GM18517 (cell line): ENCODE results near the gene P2RY2.
"Not testable (repeated sequence)": the region's sequence is repeated elsewhere in the genome, so short reads cannot be mapped to it uniquely, and the experiment has no call there.

Source experiments
- ATAC-seq: cut with Tn5 transposase; IDR thresholded peaks from one replicate; pipeline ENCODE4 v1.9.1; 2021; ENCODE audit warnings: mild to moderate bottlenecking, moderate library complexity; ENCODE audit not compliant: unreplicated experiment

The P2RY2 gene

DNA sequence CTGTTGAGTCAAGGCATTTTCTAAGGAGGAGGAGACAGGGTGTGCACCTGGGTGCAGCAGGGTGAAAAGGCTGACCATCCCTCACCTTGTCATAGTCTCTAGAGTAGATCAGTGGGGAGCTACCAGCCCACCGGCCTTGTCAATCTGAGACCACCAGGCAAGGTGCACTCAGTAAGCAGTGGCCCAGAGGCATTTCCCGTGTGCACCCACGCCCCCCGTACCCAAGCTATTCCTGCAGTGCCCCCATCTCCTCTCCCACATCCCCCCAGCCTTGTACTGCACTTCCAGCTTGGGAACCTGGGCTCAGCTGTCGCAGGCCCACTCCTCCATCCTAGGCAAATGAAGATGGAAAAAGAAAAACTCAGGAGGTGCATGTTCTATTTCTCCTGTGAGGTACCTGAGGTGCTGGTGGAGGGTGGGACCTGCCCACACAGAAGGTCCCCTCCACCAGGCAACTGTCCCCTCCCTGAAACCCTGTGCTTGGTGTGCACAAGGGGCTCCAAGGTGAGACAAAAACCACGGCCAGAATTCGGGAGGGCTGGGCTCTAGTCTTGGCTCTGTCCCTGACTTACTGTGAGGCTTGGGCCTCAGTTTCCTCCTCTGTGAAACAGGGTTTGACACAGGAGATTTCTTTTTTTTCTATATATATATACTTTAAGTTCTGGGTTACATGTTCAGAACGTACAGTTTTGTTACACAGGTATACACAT is 8.4 kb downstream of the P2RY2 start:
- ATAC-seq: no peak

DNA sequence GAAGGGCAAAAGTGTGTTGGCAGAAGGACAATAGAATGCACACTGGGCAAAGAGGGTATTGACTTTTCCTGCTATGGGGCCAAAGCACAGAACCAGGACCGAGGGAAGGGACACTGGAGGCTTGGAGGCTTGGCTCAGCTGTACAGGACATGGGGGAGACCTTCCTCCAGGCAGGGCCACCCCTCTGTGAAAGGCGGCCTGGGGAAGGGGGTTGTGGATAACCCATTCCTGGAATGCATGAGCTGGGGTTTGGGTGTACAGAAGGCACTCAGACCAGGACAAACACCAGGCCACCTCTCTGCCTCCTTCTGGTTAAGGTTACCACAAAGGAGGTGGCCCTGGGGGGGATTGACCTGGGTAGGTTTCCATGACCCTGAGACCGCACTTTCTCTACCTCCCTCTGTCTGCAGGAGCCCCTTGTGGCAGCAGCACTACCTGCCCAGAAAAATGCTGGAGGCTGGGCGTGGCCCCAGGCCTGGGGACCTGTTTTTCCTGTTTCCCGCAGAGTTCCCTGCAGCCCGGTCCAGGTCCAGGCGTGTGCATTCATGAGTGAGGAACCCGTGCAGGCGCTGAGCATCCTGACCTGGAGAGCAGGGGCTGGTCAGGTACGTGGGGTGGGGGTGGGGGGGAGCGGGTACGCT is 9.6 kb downstream of the P2RY2 start:
- no peak for ATAC-seq

DNA sequence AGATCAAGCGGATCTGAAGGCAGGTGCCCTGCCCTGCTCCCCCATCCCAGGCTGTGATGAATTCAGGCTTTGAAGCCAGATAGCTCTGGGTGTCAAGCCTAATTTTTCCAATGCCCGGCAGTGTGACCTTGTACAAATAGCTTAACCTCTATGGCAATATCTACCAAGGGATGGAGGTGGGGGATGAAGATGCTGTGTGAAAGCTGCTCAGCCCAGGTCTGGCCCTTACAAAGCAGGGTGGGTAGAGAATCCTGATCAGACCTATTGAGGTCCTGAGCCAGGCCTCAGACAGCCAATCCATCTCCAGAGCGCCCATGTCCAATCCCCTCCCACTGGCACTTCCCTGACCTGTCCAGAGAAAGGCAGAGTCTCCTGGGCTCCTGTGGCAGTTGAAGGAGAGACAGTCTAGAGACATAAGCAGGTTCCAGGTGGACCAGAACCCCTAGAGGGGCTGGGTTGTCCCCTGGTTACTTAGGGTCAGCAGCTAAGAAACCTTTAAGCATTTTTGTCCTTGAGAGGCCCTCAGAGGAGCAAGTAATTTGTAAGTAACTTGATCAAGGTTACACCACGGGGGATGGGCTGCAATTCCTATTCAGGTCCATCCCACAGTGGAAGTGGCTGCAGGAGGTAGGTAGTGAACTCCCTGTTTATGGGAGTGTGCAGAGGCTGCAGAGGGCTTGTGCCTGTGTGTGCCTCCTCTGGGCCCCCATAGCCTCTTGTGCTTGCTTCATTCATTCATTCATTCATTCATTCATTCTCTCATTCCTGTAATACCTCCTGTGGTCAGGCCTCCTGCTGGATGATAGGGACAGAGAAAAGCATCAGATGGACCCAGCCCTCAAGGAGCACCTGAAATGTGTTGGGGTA is 10.4 kb downstream of the P2RY2 start:
- no peak for ATAC-seq

DNA sequence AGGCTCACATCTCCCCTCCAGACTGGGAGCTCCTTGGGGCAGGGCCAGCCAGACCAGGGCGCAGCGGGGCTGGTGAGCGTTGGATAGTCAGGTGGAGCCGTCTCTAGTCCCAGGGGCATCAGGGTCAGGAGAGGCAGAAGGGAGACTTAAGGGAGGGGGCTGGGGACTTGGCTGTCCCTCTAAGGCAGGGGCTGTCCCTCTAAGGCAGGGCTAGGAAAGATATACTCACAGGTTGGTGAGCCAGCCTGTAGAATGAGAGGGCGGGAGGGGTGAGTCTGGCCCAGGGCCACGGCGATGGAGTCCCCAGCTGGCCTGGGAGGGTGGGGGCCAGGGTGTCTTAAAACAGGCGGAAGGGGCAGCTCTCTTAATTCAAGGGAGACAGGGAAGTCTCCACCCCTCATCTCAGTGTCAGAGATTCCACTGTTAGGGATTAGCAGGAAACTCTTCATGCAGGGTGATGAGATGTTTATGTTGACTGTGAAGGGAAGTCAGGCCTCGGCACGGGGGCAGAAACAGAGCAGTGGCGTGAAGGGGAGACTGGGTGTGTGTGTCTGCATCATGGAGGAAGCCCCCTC is 11.3 kb downstream of the P2RY2 start:
- ATAC-seq: no peak

DNA sequence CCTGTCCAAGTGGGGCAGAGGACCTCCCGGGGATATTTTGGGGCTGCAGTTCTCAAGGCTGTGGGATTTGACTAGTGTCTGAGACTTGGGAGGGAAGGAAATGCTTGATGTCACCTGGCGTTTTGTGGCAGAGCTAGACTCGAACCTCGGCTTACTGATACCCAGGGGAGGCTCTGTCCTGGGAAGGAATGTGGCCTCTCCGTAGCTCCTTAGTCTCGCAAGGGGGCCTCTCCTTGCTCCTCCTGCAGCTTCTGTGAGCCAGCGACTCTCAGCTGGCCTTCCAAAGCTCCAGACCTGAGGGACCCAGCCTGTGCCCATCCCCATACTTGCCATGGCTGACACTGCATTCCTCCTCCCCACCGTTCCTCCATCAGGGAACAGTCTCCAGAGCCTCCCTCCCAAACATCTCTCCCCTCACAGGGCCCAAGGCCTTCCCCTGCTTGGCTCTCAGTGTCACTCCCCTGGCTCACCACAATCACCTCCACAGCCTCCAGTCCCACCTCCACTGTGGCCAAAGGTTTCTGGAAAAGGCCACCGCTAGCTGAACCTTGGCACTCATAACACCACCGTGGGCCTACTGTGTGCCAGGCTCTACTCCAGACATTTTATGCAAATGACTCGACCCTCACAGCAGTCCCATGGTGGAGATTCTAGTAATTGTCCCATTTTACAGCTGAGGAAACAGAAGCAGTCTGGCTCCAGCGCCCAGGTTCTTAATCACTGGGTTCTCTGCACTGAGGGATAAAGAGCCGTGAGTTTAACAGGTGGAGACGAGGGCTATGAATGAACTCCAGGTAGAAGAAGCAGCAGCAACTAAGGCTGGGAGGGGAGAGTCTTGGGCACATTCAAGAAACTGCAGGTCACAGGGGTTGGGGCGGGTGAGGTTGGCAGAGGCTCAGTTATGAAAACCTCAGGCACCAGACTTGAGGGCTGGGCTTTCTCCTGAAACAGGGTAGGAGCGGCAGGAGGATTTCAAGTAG is 12.1 kb downstream of the P2RY2 start:
- no peak for ATAC-seq

DNA sequence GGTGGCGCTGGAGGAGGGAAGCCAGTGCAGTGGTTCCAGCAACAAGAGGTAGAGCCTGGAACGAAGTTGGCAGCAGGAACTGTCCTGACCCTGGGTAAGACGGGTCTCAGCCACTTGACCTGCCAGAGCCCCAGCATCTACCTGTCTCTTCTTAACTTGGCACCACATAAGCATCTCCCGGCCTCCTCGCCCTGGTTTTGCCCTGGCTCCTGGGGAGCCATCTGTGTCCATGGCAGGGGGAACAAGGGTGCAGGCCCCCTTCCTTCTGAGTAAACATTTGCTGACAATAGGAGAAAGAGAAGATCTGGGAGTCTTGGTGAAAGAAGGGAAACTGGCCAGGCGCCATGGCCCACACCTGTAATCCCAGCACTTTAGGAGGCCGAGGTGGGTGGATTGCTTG is 12.8 kb downstream of the P2RY2 start:
- no peak for ATAC-seq

DNA sequence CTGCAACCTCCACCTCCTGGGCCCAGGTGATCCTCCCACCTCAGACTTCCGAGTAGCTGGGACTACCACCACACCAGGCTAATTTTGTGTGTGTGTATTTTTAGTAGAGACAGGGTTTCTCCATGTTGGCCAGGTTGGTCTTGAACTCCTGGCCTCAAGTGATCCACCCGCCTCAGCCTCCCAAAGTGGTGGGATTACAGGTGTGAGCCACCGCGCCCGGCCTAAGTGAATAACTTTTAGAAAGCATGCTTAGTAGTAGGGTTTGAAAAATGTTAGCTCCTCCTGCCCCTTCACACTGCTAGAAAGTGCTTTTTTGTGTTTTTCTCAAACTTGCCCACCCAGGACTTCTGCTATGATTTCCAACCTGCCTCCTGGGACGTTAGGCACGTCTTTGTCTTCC is 14.4 kb downstream of the P2RY2 start:
- not testable (repeated sequence) for ATAC-seq

DNA sequence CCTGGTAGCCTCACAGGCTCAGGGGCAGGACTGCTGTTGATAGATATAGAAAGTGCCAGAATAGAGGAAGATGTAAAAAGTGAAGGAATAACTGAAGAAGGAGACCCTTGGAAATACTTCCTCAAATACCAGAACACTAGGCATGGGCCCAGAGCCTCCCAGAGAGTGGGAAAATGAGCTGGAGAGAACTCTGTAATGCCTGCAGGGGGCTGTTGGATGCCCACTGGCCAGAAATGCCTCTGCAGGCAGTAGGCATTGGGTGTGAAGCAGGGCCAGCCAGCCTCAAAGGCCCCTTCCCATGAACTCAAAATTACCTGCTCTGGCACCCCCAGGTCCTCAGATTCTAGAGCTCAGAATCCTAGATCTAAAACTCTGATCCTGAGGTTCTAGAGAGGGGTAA is 15.1 kb downstream of the P2RY2 start:
- no peak for ATAC-seq

DNA sequence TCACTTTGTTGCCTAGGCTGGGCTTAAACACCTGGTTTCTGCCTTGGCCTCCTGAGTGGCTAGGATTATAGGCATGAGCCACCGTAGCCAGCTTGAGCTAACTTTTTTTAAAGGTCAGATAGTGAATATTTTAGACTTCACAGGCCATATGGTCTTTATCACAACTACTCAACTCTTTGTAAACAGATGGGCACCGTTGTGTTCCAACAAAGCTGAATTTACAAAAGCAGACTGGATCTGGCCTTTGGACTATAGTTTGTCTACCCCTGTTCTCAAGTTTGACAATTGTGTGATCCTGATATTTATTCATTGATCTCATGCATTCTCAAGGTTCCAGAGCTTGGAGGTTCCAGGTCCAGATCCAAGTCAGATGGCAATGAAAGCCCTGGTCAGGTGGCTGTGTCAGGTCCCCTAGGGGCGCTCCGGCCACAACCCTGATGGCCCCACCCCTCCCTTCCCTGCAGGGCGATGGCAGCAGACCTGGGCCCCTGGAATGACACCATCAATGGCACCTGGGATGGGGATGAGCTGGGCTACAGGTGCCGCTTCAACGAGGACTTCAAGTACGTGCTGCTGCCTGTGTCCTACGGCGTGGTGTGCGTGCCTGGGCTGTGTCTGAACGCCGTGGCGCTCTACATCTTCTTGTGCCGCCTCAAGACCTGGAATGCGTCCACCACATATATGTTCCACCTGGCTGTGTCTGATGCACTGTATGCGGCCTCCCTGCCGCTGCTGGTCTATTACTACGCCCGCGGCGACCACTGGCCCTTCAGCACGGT is 15.8 kb downstream of the P2RY2 start:
- ATAC-seq: no peak

DNA sequence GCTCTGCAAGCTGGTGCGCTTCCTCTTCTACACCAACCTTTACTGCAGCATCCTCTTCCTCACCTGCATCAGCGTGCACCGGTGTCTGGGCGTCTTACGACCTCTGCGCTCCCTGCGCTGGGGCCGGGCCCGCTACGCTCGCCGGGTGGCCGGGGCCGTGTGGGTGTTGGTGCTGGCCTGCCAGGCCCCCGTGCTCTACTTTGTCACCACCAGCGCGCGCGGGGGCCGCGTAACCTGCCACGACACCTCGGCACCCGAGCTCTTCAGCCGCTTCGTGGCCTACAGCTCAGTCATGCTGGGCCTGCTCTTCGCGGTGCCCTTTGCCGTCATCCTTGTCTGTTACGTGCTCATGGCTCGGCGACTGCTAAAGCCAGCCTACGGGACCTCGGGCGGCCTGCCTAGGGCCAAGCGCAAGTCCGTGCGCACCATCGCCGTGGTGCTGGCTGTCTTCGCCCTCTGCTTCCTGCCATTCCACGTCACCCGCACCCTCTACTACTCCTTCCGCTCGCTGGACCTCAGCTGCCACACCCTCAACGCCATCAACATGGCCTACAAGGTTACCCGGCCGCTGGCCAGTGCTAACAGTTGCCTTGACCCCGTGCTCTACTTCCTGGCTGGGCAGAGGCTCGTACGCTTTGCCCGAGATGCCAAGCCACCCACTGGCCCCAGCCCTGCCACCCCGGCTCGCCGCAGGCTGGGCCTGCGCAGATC is 16.5 kb downstream of the P2RY2 start:
- ATAC-seq: no peak

DNA sequence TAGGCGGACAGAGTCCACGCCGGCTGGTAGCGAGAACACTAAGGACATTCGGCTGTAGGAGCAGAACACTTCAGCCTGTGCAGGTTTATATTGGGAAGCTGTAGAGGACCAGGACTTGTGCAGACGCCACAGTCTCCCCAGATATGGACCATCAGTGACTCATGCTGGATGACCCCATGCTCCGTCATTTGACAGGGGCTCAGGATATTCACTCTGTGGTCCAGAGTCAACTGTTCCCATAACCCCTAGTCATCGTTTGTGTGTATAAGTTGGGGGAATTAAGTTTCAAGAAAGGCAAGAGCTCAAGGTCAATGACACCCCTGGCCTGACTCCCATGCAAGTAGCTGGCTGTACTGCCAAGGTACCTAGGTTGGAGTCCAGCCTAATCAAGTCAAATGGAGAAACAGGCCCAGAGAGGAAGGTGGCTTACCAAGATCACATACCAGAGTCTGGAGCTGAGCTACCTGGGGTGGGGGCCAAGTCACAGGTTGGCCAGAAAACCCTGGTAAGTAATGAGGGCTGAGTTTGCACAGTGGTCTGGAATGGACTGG is 17.2 kb downstream of the P2RY2 start:
- ATAC-seq: no peak

DNA sequence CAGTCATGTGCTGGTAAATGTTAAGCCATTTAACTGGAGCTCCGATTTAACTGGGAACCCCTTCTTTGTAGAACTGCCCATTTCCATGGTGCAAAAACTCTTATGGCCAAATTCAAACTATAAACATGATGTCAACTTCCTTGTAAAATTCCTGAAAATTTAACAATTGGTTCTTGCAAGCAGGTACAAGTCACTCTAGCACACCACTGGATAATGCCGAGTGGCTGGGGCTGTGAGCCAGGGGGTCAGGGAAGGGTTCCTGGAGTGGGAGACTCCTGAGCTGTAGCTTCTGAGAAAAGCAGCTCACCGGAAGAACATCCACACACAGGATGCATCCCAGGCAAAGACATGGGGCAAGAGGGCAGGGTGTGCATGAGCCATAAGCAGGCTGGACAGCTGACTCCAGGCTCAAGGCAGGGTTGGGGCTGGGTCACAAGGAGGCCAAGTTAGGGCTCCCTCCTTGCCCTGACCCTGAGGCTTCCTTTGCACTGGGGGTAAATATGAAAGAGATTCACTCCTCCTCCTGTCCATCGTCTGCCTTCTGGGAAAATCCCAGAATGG is 18.2 kb downstream of the P2RY2 start:
- ATAC-seq: no peak

DNA sequence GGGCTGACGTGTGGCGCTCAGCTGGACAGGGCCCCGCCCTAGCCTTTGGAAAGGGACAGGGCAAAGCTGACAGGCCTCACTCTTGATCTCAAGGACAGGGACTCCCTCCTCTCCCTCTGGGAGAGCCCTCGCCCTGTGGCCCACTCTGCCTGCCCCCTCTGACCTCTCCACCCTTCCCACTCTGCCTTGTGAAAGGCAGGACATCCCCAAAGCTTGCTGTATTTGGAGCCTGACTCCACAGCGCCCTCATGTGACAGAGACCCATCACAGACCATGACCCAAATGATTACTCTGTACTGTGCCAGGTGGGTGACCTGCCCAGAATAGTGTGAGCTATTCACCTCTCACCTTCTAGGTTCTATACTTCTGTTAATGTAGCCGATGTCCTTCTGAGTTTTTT is 18.8 kb downstream of the P2RY2 start:
- no peak for ATAC-seq

DNA sequence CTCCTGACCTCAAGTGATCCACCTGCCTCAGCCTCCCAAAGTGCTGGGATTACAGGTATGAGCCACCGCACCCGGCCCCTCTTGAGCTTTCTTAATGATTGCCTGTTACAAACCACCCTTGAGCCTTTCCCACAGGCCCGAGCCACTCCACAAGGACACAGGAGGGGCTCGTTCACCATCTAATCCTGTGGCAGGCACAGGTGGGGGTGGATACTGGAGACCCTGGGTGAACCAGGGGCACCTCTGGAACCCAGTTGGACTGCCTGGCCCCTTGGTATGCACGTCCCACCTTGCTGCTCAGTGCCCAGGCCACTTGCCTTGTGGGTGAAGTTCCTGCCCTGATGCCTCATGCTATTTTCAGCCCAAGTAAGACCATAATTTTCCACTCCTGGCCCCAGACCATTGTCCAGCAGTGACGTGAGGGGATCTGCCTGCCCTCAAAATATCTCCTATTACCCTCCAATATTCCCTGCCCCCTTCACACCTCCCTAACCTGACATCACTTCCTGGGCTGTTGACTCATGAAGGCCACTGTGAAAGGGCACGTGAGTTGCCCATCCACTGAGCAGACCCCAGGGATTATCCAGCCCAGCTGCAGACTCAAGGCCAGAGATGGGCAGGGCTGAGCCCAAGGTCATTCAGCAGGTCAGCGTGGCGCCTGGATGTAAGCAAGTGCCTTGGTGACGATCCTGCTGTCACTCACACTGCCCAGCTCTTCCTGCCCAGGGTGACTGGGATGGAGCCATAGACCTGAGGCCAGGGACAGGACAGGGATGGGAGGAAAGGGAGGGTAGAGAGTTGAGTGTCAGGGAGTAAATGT is 19.6 kb downstream of the P2RY2 start:
- no peak for ATAC-seq

DNA sequence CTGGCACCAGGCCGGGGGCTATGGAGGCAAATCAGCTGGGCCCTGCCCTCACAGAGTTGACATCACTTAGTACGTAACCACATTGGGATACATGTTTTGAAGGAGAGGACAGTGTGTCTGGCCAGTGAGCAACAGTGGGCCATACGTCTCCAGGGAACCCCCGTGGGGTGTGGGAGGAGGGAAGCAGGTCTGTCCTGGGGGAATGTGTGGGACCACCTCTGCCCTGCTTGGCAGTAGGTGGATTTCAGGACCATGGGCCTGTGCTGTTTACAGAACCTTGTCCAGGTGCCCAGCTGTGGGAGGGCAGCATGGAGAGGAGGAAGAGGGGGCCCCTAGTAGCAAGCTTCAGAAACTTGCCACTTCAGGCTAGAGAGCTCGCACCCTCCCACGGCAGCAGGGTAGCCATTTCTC is 21.0 kb downstream of the P2RY2 start:
- ATAC-seq: no peak

DNA sequence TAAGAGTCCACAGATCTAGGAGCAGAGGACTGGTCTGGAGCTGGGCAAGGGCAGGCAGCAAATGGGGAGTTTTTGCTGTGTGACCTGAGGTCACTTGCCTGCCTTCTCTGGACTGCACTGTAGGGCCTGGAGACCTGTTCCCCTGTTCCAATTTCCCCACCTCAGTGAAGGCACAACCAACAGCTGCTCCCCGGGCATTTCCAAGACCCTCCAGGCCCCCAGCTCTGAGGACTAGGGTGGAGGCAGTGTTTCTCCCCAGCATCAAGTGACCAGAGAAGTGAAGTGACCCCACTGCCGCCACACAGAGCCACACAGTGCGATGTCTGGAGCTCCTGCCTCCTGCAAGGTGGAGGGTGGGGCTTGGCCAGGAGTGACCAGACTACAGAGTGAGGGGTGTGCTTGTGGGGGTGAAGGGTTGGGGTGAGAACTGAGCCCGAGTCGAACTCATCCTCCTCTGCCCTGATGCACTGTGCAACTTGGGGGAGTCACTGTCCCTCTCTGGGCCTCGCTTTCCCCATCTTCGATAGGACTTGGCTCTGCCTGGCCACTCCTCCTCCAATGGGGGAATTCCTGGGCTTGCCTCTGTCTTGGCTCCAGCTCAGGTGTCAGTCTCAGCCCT is 21.6 kb downstream of the P2RY2 start:
- no peak for ATAC-seq

DNA sequence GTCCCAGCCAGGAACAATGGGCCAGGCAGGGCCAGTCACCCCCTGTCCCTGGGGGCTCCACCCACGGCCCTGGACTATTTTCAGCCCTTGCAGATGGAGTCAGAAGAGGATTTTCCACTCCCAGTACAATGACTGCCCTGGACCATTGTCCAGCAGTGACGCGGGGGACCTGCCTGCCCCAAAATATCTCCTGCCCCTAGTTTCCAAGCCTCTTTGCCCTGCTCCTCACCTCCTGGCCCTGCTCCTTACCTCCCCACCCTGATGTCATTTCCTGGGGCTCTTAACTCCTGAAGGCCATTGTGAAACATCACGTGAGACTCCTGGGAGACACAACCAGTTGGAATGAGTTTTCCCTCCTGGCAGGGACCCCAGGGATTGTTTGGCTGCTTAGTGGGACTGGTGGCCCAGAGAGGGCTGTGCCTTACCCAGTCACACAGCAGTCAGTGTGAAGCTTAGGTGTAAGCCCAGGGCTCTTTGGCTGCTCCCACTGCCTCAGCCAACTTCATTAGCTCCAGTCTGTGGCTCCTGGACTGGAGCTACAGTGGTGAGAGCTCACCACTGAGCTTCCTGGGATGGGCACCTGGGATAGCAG is 22.2 kb downstream of the P2RY2 start:
- no peak for ATAC-seq
